Natural killer cell treated with Interleukin-12 subunit alpha and Interleukin-12 subunit beta and Interleukin-15 and Interleukin-18, amount 100 ng/mL, for 72 hours (primary cell): ENCODE measurements around the gene GRK1. TPM values are rescaled to one million over a fixed set of nuclear protein-coding genes. Genes with fewer than 3 reads are reported as not detected.
"Not testable (repeated sequence)": the region's sequence is repeated elsewhere in the genome, so short reads cannot be mapped to it uniquely, and the experiment has no call there.

Source experiments
- ATAC-seq, 2 donors: fragments of 150-1000 bp; cut with Tn5 transposase in 1 of 2; sonication (Bioruptor Pico), chemical (Tn5 transposase) in 1 of 2; 2 replicates each; pipeline ENCODE4 v1.10.0; 2021
- DNase-seq: peaks from one replicate; pipeline ENCODE4 v3.0.0; 2022; ENCODE audit warnings: low spot score
- H3K27ac Mint-ChIP-seq, 2 donors: 1 replicate in 1 of 2; 2 replicates in 1 of 2; pipeline ENCODE4 v1.8.0; 2022; ENCODE audit warnings: mixed read lengths in 2 of 2, mild to moderate bottlenecking in 1 of 2, moderate library complexity in 1 of 2
- H3K27me3 Mint-ChIP-seq, 2 donors: 1 replicate in 1 of 2; 2 replicates in 1 of 2; pipeline ENCODE4 v1.8.0; 2022; ENCODE audit warnings: mixed read lengths in 2 of 2
- H3K36me3 Mint-ChIP-seq: one replicate; pipeline ENCODE4 v1.8.0; 2022; ENCODE audit warnings: mixed read lengths
- H3K4me1 Mint-ChIP-seq, 2 donors: 1 replicate in 1 of 2; 2 replicates in 1 of 2; pipeline ENCODE4 v1.8.0; 2022; ENCODE audit warnings: low read depth in 2 of 2, mixed read lengths in 2 of 2, mild to moderate bottlenecking in 1 of 2
- H3K4me3 Mint-ChIP-seq: one replicate; pipeline ENCODE4 v1.8.0; 2022; ENCODE audit warnings: mixed read lengths
- H3K9me3 Mint-ChIP-seq: 2 replicates; pipeline ENCODE4 v1.8.0; 2022; ENCODE audit warnings: mixed read lengths
- total RNA-seq, 2 donors: library from RNA; stranded (reverse); gene quantifications; one replicate each; pipeline ENCODE4 v1.2.3, GENCODE V29; 2022

The GRK1 gene
- total RNA-seq: under 1 TPM in 1 of 2 donors, not detected in 1; 0.14 TPM

DNA sequence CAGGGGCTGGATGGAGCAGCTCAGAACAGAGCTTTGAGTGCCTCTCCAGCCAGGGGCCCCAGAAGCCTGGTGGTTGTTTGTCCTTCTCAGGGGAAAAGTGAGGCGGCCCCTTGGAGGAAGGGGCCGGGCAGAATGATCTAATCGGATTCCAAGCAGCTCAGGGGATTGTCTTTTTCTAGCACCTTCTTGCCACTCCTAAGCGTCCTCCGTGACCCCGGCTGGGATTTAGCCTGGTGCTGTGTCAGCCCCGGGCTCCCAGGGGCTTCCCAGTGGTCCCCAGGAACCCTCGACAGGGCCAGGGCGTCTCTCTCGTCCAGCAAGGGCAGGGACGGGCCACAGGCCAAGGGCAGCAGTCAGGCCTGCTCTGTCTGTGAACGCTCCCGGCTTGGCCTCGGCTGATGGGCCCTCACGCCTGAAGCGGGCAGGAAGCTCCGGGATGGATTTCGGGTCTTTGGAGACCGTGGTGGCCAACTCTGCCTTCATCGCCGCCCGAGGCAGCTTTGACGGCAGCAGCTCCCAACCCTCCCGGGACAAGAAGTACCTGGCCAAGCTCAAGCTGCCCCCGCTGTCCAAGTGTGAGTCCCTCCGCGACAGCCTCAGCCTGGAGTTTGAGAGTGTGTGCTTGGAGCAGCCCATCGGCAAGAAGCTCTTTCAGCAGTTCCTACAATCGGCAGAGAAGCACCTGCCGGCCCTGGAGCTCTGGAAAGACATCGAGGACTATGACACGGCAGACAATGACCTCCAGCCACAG is at the start of gene GRK1:
Gene GRK1 (plus strand): TSS at position 269 of the 751 bp plus-strand sequence. CDS start 168 bp downstream, at position 437.
- Mint-ChIP-seq H3K27ac (peak within 1 kb of the TSS in 1 of 2 donors; percentile 78), H3K9me3 (peaks cover under 1% of the 10 kb centered on the region), H3K4me1 (peaks cover 1 to 6% of the 10 kb centered on the region in 2 donors), H3K27me3 (no peaks in the 10 kb centered on the region), H3K36me3 (peaks cover 2% of the 10 kb centered on the region), H3K4me3 (no peak within 1 kb of the TSS)
- ATAC-seq (no peak), DNase-seq (no peak)

DNA sequence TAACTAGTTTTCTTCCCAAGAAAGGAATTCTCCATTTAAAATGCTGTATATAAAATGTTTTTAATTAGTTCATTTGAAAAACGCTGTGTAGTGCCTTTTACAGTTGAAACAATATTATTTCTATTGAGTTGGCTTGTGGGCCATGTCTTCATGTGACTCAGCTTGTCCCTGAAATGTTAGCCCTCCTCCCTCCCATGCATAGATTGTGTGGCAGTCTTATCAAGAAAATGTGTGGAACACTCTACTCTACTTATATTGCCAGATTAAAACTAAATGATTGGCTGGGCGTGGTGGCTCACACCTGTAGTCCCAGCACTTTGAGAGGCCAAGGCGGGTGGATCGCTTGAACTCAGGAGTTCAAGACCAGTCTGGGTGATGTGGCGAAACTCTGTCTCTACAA is 49.1 kb upstream of the GRK1 start:
- DNase-seq (no peak), ATAC-seq (no peak)
- Mint-ChIP-seq H3K4me3 (no peak overlapping the region), H3K27me3 (no peaks in the 10 kb centered on the region), H3K27ac (no peak overlapping the region), H3K36me3 (no peaks in the 10 kb centered on the region), H3K9me3 (no peaks in the 10 kb centered on the region), H3K4me1 (peaks cover 9 to 10% of the 10 kb centered on the region in 2 donors)

DNA sequence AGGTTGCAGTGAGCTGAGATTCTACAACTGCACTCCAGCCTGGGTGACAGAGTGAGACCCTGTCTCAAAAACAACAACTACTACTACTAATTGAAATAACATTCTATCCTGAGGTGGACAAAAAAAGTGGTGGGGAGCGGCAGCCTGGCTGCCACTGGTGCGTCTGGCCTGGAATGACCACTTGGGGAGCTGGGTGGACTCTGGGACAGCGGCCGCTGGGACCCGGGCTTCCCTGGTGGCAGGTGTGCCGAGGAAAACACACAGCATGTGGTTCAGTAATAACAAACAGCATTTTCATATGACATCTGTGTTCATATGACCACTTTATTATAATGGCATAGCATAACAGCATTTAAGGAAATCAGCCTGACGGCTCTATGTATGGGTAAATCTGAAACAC is 48.6 kb upstream of the GRK1 start:
- Mint-ChIP-seq H3K4me3 (no peak overlapping the region), H3K9me3 (no peaks in the 10 kb centered on the region), H3K4me1 (peaks cover 9 to 10% of the 10 kb centered on the region in 2 donors), H3K27me3 (no peaks in the 10 kb centered on the region), H3K27ac (no peak overlapping the region), H3K36me3 (no peaks in the 10 kb centered on the region)
- ATAC-seq: no peak
- DNase-seq: no peak

DNA sequence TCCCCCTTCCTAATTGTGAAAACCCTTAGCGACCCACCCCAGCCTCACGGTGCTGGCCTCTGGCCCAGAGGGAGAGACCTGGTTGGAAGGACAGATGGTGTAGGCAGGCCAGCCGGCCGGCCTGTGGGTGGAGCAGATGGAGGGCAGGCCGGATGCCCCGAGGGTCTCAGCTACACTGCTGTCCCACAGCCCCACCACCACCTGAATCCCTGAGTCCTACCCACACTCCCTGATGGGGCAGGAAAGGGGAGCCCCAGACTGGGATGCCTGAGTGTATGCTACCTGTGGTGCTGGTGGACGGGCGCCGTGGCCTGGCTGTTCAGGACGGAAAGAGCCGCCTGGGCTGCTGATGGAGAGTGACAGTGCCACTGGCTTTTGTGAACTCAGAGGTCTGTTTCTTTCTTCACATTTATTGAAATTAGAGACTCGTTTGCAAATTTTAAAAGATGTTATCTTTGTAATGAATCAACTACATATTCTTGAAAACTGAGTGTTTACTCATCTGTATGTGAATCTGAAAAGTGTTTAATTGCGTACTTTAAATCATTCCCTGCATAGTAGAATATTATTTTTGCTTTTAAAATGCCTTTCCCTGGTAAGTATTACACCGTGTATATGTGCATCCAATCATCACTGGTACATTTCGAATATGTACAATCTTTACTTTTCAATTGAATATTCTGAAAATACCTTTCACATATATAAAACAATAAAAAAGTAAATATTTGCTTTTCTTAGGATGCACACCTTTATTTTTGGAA is 46.8 kb upstream of the GRK1 start:
- H3K36me3 Mint-ChIP-seq: peaks cover 5% of the 10 kb centered on the region
- H3K27ac Mint-ChIP-seq: no peak overlapping the region
- H3K4me3 Mint-ChIP-seq: no peak overlapping the region
- DNase-seq (no peak), ATAC-seq (no peak)
- H3K4me1 Mint-ChIP-seq: peaks cover 9 to 14% of the 10 kb centered on the region in 2 donors
- H3K27me3 Mint-ChIP-seq: no peaks in the 10 kb centered on the region
- no peaks in the 10 kb centered on the region for H3K9me3 Mint-ChIP-seq

DNA sequence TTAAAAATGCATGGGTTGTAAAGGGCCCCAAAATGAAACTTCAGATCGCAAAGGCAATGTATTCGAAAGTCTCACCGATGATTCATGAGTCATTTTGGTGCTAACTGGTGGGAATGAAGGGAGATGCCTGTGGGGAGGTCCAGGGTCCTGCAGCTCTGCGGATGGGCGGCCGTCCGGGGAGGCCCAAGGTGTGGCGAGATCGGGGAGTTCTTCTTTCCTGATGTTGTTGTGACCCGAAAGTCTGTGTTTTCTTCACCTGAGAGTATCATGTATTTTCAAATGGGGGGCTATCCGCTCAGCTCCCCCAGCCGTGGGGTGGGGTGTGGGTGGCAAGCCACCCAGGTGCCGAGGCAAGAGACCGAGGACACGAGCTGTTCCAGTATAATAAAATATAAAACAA is 46.0 kb upstream of the GRK1 start:
- Mint-ChIP-seq H3K36me3 (peaks cover 5% of the 10 kb centered on the region), H3K9me3 (no peaks in the 10 kb centered on the region), H3K4me1 (peaks cover 9 to 14% of the 10 kb centered on the region in 2 donors), H3K27me3 (no peaks in the 10 kb centered on the region), H3K4me3 (no peak overlapping the region), H3K27ac (no peak overlapping the region)
- ATAC-seq (no peak), DNase-seq (no peak)

DNA sequence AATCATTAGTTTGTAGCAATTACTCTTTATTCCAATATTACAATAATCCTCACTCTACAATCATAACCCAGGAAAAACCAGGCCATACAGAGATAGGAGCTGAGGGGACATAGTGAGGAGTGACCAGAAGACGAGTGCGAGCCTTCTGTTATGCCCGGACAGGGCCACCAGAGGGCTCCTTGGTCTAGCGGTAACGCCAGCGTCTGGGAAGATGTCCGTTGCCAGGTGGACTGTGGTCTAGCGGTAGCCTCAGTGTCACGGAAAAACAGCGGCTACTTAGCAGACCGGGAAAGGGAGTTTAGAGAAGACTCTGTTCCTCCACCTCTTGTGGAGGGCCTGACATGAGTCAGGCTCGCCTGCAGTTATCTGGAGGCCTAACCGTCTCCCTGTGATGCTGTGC is 45.5 kb upstream of the GRK1 start:
- not testable (repeated sequence) for H3K4me3 Mint-ChIP-seq, H3K27ac Mint-ChIP-seq, DNase-seq, ATAC-seq, H3K36me3 Mint-ChIP-seq, H3K9me3 Mint-ChIP-seq, H3K27me3 Mint-ChIP-seq
- peaks cover 6 to 11% of the 10 kb centered on the region in 2 donors for H3K4me1 Mint-ChIP-seq

DNA sequence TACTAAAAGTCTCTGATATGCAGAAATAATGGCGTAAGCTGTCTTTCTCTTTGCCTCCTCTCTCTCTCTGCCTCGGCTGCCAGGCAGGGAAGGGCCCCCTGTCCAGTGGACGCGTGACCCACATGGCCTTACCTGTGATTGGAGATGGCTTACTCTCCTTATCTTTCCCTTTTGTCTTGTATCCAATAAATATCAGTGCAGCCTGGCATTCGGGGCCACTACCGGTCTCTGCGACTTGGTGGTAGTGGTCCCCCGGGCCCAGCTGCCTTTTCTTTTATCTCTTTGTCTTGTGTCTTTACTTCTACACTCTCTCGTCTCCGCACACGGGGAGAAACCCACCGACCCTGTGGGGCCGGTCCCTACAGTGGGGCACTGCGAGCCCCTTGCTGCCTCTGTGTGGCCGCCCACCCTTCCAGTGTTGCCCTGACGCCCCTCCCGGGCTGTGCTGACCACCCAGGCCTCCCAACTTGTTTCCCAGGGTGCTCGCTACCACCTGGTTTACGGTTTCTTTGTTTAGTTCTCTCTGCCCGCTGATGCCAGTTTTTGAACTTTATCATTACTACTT is 45.0 kb upstream of the GRK1 start:
- ATAC-seq, H3K36me3 Mint-ChIP-seq, H3K9me3 Mint-ChIP-seq, H3K4me3 Mint-ChIP-seq, H3K4me1 Mint-ChIP-seq, H3K27me3 Mint-ChIP-seq, H3K27ac Mint-ChIP-seq, DNase-seq: not testable (repeated sequence)

DNA sequence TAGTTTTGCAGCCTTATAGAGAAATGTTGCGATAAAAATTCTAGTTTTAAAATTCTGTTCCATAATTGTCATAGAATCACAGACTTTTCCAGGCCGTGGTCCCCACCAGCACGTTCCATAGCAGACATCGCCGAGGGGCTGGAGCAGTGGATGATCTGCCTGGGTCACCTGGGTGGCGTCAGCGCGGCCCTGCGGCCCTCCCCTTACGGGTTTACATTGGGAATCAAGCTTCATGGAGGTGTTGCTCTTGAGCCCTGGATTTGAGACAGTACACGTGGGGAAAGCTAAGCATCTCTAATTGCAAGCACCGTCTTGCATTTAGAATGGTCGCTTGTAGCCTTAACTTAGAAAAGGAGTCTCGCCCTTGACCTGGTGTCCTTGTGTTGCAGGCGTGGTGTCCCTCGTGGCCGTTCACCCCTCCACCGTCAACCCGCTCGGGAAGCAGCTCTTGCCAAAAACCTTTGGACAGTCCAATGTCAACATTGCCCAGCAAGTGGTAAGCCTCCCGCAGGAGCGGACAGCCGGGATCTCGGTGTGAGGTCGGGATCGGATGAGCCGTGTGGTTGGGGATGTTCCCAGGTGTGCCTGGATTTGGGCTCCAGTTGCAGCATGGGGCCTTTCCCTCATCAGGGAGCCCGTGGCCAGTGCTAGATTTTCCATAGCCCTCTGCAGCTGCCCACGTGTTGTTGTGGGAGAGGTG is 44.1 kb upstream of the GRK1 start:
- ATAC-seq: no peak
- Mint-ChIP-seq H3K9me3 (no peaks in the 10 kb centered on the region), H3K27ac (no peak overlapping the region), H3K4me3 (no peak overlapping the region), H3K36me3 (peaks cover 5% of the 10 kb centered on the region), H3K27me3 (no peaks in the 10 kb centered on the region), H3K4me1 (peaks cover 6% of the 10 kb centered on the region in 2 donors)
- DNase-seq: no peak

DNA sequence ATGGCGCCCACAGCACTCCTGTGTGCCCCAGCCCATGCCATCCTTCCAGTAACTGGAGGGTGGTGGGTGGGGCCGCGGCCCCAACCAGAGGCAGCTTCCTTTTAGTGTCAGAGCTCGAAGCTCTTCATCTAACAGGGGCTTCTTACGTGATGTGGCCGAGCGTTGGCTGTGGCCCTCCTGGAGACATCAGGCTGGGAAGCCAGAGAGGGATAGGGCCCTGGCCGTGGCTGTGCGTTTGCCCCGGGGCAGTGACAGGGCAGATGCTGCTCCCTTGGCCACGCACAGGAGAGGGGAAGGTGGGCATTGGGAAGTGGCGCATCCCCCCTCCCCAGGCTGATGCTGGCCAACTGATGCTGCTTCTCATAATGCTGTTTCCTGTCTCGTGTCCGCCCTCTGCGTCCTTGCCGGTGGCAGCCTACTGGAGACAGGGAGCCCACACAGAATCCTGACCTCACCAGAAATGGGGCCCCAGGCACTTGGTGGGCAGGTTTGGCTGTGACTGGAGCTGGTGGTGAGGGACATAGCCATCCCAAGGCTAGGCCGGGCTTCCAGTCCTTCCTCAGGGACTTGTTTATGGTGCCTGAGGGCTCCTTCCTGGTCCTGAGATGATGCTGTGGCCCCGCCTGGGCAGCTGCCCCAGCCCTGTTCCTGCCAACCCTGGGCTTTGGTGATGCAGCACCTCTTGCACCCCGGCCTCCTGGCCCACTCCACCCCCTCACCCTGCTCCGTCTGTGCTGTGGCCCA is 43.4 kb upstream of the GRK1 start:
- DNase-seq: no peak
- peaks cover 5% of the 10 kb centered on the region for H3K36me3 Mint-ChIP-seq

DNA sequence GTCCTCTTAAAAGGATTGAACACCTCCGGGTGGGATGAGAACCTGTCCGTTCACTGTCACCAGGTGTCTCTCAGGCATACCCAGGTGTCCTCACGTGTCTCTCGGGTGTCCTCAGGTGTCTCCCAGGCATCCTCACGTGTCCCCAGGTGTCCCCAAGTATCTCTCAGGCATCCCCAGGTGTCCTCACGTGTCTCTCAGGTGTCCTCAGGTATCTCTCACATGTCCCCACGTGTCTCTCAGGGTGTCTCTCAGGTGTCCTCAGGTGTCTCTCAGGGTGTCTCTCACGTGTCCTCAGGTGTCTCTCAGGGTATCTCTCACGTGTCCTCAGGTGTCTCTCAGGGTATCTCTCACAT is 42.8 kb upstream of the GRK1 start:
- no peaks in the 10 kb centered on the region for H3K9me3 Mint-ChIP-seq
- no peak overlapping the region for H3K27ac Mint-ChIP-seq
- peaks cover 6 to 7% of the 10 kb centered on the region in 2 donors for H3K4me1 Mint-ChIP-seq
- no peak overlapping the region for H3K4me3 Mint-ChIP-seq
- no peak for DNase-seq
- ATAC-seq: no peak
- peaks cover 5% of the 10 kb centered on the region for H3K36me3 Mint-ChIP-seq
- no peaks in the 10 kb centered on the region for H3K27me3 Mint-ChIP-seq

More for the DNA sequence above, 43.4 kb upstream of the GRK1 start:
- Mint-ChIP-seq H3K27me3 (no peaks in the 10 kb centered on the region), H3K27ac (no peak overlapping the region), H3K9me3 (no peaks in the 10 kb centered on the region), H3K4me1 (peaks cover 5 to 6% of the 10 kb centered on the region in 2 donors), H3K4me3 (no peak overlapping the region)
- ATAC-seq: peak; percentile 29 to 50

DNA sequence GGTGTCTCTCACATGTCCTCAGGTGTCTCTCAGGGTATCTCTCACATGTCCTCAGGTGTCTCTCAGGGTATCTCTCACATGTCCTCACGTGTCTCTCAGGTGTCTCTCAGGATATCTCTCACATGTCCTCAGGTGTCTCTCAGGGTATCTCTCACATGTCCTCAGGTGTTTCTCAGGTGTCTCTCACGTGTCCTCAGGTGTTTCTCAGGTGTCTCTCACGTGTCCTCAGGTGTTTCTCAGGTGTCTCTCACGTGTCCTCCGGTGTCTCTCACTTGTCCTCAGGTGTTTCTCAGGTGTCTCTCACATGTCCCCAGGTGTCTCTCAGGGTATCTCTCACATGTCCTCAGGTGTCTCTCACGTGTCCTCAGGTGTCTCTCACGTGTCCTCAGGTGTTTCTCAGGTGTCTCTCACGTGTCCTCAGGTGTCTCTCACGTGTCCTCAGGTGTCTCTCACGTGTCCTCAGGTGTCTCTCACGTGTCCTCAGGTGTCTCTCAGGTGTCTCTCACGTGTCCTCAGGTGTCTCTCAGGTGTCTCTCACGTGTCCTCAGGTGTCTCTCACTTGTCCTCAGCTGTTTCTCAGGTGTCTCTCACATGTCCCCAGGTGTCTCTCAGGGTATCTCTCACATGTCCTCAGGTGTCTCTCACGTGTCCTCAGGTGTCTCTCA is 42.2 kb upstream of the GRK1 start:
- H3K9me3 Mint-ChIP-seq, H3K27me3 Mint-ChIP-seq, ATAC-seq, H3K36me3 Mint-ChIP-seq, H3K4me3 Mint-ChIP-seq, H3K27ac Mint-ChIP-seq, DNase-seq: not testable (repeated sequence)
- H3K4me1 Mint-ChIP-seq: peaks cover 6 to 12% of the 10 kb centered on the region in 2 donors

DNA sequence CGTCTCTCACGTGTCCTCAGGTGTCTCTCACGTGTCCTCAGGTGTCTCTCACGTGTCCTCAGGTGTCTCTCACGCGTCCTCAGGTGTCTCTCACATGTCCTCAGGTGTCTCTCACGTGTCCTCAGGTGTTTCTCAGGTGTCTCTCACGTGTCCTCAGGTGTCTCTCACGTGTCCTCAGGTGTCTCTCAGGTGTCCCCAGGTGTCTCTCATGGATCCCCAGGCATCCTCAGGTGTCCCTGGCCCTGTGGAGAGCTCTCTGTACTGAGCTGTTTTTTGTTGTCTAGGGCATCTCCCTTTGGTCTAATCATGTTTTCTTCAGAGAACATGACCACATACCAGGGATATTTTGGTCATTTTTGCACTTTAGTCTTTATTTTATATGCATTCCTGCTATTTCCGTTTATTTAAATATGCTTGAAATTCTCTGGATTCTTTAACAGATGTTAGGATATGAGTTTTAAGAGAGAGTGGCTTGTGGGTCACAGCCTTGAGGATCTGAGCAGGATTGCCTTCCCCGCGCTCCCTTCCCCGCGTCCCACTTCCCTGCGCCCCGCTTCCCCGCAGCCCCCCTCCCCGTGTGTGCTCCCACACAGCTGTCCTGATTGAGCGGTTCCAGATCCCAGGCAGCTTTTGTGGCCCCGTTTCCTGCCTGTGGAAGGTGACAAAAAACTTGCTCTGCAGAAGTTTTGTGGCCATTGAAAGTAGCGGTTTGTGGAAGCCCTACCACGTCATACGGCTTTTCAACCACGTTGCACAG is 40.9 kb upstream of the GRK1 start:
- H3K27me3 Mint-ChIP-seq: no peaks in the 10 kb centered on the region
- H3K27ac Mint-ChIP-seq: peak overlapping the region in 1 of 2 donors; percentile 44
- no peaks in the 10 kb centered on the region for H3K9me3 Mint-ChIP-seq
- peaks cover 6 to 12% of the 10 kb centered on the region in 2 donors for H3K4me1 Mint-ChIP-seq
- ATAC-seq (no peak), DNase-seq (no peak)
- H3K36me3 Mint-ChIP-seq: peaks cover 5% of the 10 kb centered on the region
- H3K4me3 Mint-ChIP-seq: no peak overlapping the region
